Thymus (tissue), 11 donors: ENCODE results near the gene TAB2. TPM values are rescaled to one million over a fixed set of nuclear protein-coding genes. Genes with fewer than 3 reads are reported as not detected.
"Not testable (repeated sequence)": the region's sequence is repeated elsewhere in the genome, so short reads cannot be mapped to it uniquely, and the experiment has no call there.

Experiments used
- DNase-seq, 9 donors: peaks; one replicate each; pipeline ENCODE4 v3.0.0-alpha.2; 2013; ENCODE audit warnings: low spot score in 9 of 9, low read depth in 6 of 9, missing footprints in 1 of 9
- H3K27ac ChIP-seq, 2 donors: one replicate each; pipeline ENCODE4 v1.5.1; 2013; ENCODE audit warnings: control low read depth in 1 of 2, low read depth in 1 of 2, low read length in 1 of 2, mild to moderate bottlenecking in 1 of 2, moderate library complexity in 1 of 2
- H3K27me3 ChIP-seq, 2 donors: one replicate each; pipeline ENCODE4 v1.5.1; 2013; ENCODE audit warnings: low read length in 1 of 2; ENCODE audit not compliant: control insufficient read depth in 2 of 2, insufficient read depth in 1 of 2
- H3K36me3 ChIP-seq, 2 donors: one replicate each; pipeline ENCODE4 v1.5.1; 2013; ENCODE audit warnings: low read length in 1 of 2, mild to moderate bottlenecking in 1 of 2, moderate library complexity in 1 of 2; ENCODE audit not compliant: control insufficient read depth in 2 of 2, insufficient read depth in 2 of 2
- H3K4me1 ChIP-seq, 2 donors: one replicate each; pipeline ENCODE4 v1.5.1; 2013; ENCODE audit warnings: low read length in 2 of 2; ENCODE audit not compliant: control insufficient read depth in 2 of 2, insufficient read depth in 2 of 2
- H3K4me3 ChIP-seq, 2 donors: one replicate each; pipeline ENCODE4 v1.5.1; 2013; ENCODE audit warnings: low read length in 2 of 2, control low read depth in 1 of 2, mild to moderate bottlenecking in 1 of 2
- H3K9me3 ChIP-seq, 2 donors: one replicate each; pipeline ENCODE4 v1.5.1; 2013; ENCODE audit warnings: low read length in 1 of 2, mild to moderate bottlenecking in 1 of 2; ENCODE audit not compliant: control insufficient read depth in 2 of 2, insufficient read depth in 1 of 2
- WGBS: extraction: QIAGEN DNeasy Blood & Tissue Kit; methylation state at CpG from one replicate; pipeline ENCODE4 v1.1.7; 2013; 5-methylcytosine and 5-hydroxymethylcytosine counted together
- polyA plus RNA-seq: library from polyadenylated mRNA; stranded (reverse); fragments of 200-250 nt; gene quantifications from one replicate; pipeline ENCODE4 v1.2.3, GENCODE V29; 2013
- total RNA-seq: library from RNA; stranded (reverse); fragments of 120-200 nt; gene quantifications from one replicate; pipeline ENCODE4 v1.2.4, GENCODE V29; 2013
- donor health status: healthy.

Gene TAB2
- total and polyA plus RNA-seq, 2 donors, result 30.8 to 34.3 TPM

DNA sequence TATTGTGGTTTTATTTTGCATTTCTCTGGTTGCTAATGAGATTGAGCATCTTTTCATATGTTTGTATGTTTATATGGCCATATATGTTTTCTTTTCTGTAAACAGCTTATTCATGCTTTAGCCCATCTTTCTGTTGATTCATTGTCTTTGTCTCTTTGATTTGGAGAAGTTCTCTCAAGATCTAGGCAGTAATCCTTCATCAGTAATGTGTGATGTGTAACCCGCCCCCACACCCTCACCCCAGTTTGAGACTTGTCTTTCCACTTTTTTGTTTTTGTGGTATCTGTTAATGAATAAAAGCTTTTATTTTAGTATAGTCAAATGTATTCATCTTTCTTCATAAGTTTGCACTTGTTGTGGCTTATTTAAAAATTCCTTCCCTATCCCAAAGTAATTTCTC is 141.3 kb downstream of the TAB2 start:
- H3K4me3 ChIP-seq, result no peak overlapping the region
- H3K9me3 ChIP-seq, result no peaks in the 10 kb centered on the region
- DNase-seq, result no peak
- no peaks in the 10 kb centered on the region for H3K36me3 ChIP-seq
- WGBS, result 93% methylated on average over 1 of the region's 1 CpG
- no peaks in the 10 kb centered on the region for H3K27me3 ChIP-seq
- H3K27ac ChIP-seq, result no peak overlapping the region
- H3K4me1 ChIP-seq, result peaks cover 0 to 4% of the 10 kb centered on the region in 2 donors

DNA sequence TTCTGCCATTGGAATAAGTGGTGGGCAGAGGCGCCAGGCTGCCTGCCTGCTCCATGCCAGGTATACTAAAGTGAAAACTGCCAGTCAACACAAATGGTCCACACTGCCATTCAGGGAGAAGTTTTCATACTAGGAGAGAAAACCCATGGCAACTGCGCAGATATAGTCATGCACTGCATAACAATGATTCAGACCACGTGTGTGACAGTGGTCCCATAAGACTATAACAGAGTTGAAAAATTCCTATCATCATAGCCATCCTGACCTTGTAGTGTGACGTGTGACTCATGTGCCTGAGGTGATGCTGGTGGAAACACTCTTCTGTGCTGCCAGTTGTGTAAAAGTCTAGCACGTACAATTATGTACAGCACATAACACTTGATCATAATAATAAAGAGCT is 142.2 kb downstream of the TAB2 start:
- no peaks in the 10 kb centered on the region for H3K36me3 ChIP-seq
- H3K9me3 ChIP-seq, result no peaks in the 10 kb centered on the region
- DNase-seq, result no peak
- H3K27me3 ChIP-seq, result no peaks in the 10 kb centered on the region
- H3K4me3 ChIP-seq, result no peak overlapping the region
- WGBS, result 90% methylated on average over 5 of the region's 5 CpGs
- no peaks in the 10 kb centered on the region for H3K4me1 ChIP-seq
- no peak overlapping the region for H3K27ac ChIP-seq

DNA sequence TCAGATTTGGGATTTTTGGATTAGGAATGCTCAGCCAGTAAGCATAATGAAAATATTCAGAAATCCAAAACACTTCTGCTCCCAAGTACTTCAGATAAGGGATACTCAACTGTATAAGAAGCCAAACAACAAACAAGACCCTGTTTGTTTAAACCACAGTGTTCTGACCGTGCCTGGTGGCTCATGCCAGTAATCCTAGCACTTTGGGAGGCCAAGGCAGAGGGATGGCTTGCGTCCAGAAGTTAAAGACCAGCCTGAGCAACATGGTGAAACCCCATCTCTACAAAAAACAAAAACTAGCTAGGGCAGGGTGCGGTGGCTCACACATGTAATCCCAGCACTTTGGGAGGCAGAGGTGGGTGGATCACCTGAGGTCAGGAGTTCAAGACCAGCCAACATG is 142.7 kb downstream of the TAB2 start:
- H3K4me3 ChIP-seq, H3K36me3 ChIP-seq, H3K9me3 ChIP-seq, H3K27me3 ChIP-seq, H3K27ac ChIP-seq, DNase-seq, H3K4me1 ChIP-seq: not testable (repeated sequence)
- WGBS, result 97% methylated on average over 3 of the region's 3 CpGs

Other genes with a start within 250 kb of the TAB2 start
- gene SUMO4, start 82.5 kb downstream of the TAB2 start, total RNA-seq, result 1.2 TPM
- gene SUMO4, start 82.5 kb downstream of the TAB2 start, polyA plus RNA-seq, result 0.25 TPM
- 2.3 TPM for gene ZC3H12D, start 167.3 kb downstream of the TAB2 start, total RNA-seq
- gene ZC3H12D, start 167.3 kb downstream of the TAB2 start, polyA plus RNA-seq, result 5.8 TPM
- gene PPIL4, start 228.3 kb downstream of the TAB2 start, total RNA-seq, result 37.4 TPM
- 39.2 TPM for gene PPIL4, start 228.3 kb downstream of the TAB2 start, polyA plus RNA-seq
- 17.8 TPM for gene GINM1, start 248.7 kb downstream of the TAB2 start, total RNA-seq
- gene GINM1, start 248.7 kb downstream of the TAB2 start, polyA plus RNA-seq, result 45.0 TPM